AG04450 (cell line): Measurements from ENCODE around the gene MTUS2. TPM values are rescaled to one million over a fixed set of nuclear protein-coding genes. Genes with fewer than 3 reads are reported as not detected.

Experiments
- CTCF ChIA-PET: fragments of 300-600, 350-600 bp; formaldehyde crosslinking; extraction: SDS; loops from one replicate; lab custom pipeline; 2022; ENCODE audit warnings: antibody characterized with exemption, inconsistent platforms; lab: Charles Lee
- POLR2A ChIA-PET: fragments of 350-600 bp; formaldehyde crosslinking; extraction: SDS; loops from one replicate; lab custom pipeline; 2021; ENCODE audit warnings: antibody characterized with exemption, inconsistent platforms; lab: Yijun Ruan, JAX
- DNase-seq: peaks from one replicate; pipeline ENCODE4 v3.0.0-alpha.2; 2011; ENCODE audit warnings: low read depth, low spot score
- H3K27ac ChIP-seq: one replicate; pipeline ENCODE4 v1.5.1; 2012; ENCODE audit warnings: low read depth, low read length, control low read depth
- H3K27me3 ChIP-seq: one replicate; pipeline ENCODE4 v1.6.0; 2012; ENCODE audit warnings: low read length; ENCODE audit not compliant: control insufficient read depth, insufficient read depth
- H3K4me3 ChIP-seq: 2 replicates; pipeline ENCODE4 v1.5.1; 2011; ENCODE audit warnings: mild to moderate bottlenecking, low read depth, low read length, control low read depth
- H3K9me3 ChIP-seq: 2 replicates; pipeline ENCODE4 v1.5.1; 2012; ENCODE audit warnings: low read length; ENCODE audit not compliant: control insufficient read depth, insufficient read depth
- CTCF ChIP-seq: IDR thresholded peaks from 2 replicates; pipeline ENCODE4 v1.5.1; 2011; ENCODE audit warnings: low read depth, low read length, control low read depth, inconsistent platforms
- polyA plus RNA-seq: library from polyadenylated mRNA; depleted of rRNA; stranded (reverse); fragments of >200 nt; gene quantifications from 2 replicates; pipeline ENCODE4 v1.2.3, GENCODE V29; 2011

MTUS2 gene
- polyA plus RNA-seq, 1 experiment, result 0.02 TPM

DNA sequence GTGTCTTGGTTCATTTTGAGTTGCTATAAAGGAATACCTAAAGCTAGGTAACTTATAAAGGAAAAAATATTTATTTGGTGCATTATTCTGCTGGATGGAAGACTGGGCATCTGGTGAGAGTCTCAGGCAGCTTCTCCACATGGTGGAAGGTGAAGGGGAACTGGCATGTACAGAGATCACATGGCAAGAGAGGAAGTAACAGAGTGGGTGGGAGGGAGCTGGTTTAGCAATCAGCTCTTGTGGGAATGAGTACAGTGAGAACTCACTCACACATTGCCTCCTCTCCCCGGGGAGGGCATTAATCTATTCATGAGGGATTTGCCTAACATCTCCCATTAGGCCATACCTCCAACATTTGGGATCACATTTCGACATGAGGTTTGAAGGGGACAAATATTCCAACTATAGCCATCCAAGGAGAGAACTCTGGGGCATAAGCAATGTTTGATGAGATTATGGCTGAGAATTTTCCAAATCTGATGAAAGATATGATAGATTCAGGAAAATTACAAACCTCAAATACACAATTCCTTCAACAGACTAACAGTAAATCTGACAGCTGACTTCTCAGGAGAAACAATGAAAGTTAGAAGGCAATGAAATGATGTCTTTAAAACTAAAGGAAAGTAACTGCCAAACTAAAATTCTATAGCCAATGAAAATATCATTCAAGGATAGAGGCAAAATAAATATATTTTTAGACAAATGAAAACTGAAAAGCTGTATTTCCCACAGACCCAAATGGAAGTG, 52.5 kb downstream of the MTUS2 start:
- no peaks in the 10 kb centered on the region for H3K27me3 ChIP-seq
- no peak for DNase-seq
- no peak overlapping the region for H3K27ac ChIP-seq
- CTCF ChIA-PET, result no interaction called here
- H3K4me3 ChIP-seq, result no peak overlapping the region
- peaks cover 6% of the 10 kb centered on the region; the same call in 1 of the 2 replicates for H3K9me3 ChIP-seq
- no peak for TF ChIP-seq CTCF
- POLR2A ChIA-PET, result no interaction called here

- ChIA-PET POLR2A (no interaction called here), CTCF (no interaction called here)
- no peak for DNase-seq
- no peak overlapping the region for H3K27ac ChIP-seq
- no peak for TF ChIP-seq CTCF
- H3K9me3 ChIP-seq, result peaks cover 6% of the 10 kb centered on the region; the same call in 1 of the 2 replicates
- no peaks in the 10 kb centered on the region for H3K27me3 ChIP-seq
- H3K4me3 ChIP-seq, result no peak overlapping the region
These were observed 55.9 kb downstream of the MTUS2 start for GRCh38 chr13:28875846-28876615.

- ChIA-PET POLR2A (no interaction called here), CTCF (no interaction called here)
- TF ChIP-seq CTCF, result no peak
- Histone ChIP-seq H3K27ac (no peak overlapping the region), H3K4me3 (no peak overlapping the region), H3K27me3 (no peaks in the 10 kb centered on the region), H3K9me3 (peaks cover 9% of the 10 kb centered on the region; the same call in 1 of the 2 replicates)
- no peak for DNase-seq
These were observed 57.3 kb downstream of the MTUS2 start for GRCh38 chr13:28877408-28877807.

- H3K9me3 ChIP-seq, result peaks cover 22% of the 10 kb centered on the region
- no peaks in the 10 kb centered on the region for H3K27me3 ChIP-seq
- no peak overlapping the region for H3K4me3 ChIP-seq
- ChIA-PET CTCF (no interaction called here), POLR2A (no interaction called here)
- no peak for DNase-seq
- no peak for TF ChIP-seq CTCF
- no peak overlapping the region for H3K27ac ChIP-seq
These were observed 65.0 kb downstream of the MTUS2 start for GRCh38 chr13:28885181-28885580.

DNA sequence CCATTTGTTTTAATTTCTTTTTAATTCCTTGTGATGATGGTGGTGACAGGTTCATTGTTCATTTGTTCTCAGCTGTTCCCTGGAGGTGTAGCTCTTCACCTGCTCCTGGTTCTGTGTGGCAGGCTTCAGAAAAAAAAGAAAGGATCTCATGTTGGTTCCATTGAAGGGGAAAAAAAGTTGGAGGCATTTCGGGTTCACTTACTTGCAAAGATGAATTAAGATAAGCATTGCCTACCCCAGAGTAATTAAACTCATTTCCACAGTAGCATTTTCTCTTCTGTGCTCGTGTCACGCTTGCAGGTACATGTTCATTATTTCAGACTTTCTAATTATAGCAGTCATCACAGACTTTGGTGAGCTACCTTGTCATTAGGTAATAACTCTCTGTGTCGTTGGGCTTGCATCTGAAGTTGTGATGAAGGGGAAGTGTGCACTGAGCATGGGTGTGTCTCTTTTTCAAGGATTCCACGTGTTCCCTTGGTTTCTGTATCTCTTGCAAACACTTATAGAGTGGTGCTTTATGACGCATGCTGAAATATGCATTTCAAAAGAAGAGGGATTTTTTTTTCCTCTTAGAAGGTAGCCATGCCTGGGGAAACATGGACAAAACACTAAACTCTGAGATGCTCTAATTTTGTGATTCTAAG, 69.1 kb downstream of the MTUS2 start:
- CTCF ChIA-PET, result no interaction called here
- no peak for TF ChIP-seq CTCF

More for the DNA sequence above, 69.1 kb downstream of the MTUS2 start:
- POLR2A ChIA-PET, result no interaction called here
- Histone ChIP-seq H3K9me3 (peaks cover 21% of the 10 kb centered on the region), H3K27ac (no peak overlapping the region), H3K4me3 (no peak overlapping the region), H3K27me3 (no peaks in the 10 kb centered on the region)
- no peak for DNase-seq
